Measurements from ENCODE around the gene RSBN1. TPM values are rescaled to one million over a fixed set of nuclear protein-coding genes. Genes with fewer than 3 reads are reported as not detected.
A peak's percentile ranks its signal among the peaks of the same experiment; 100 is the strongest.

RSBN1 gene
- polyA plus RNA-seq, 1 of the 3 experiments (the other 2 are of a cell fraction): 4.0 TPM

DNA sequence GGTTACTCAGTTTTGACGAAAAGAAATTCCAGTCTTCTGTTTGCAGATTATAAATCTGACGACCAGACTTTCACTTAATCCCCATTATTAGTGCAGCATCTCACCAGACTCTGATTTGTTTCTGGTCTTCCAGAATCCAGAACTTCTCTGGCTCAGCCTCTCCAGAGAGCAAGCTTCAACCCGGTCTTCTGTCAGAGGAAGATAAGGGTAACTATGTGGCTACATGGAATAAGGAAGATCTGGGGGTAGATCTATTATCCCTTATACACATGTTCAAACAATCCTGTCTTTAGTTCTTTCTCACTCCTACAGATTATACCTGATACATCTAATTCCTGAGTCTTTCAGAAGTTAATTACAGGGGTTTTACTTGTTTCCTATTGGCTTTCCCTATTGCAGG is 62.9 kb downstream of the RSBN1 start:
- Histone ChIP-seq H3K9me3 (no peaks in the 10 kb centered on the region), H3K27me3 (ENCODE audit: insufficient read depth) (no peaks in the 10 kb centered on the region), H3K4me1 (ENCODE audit: control insufficient read depth in 1 of 2, insufficient read depth in 2 of 2, low read depth in 1 of 2, low read length in 1 of 2) (peaks cover 6 to 8% of the 10 kb centered on the region in 2 experiments; a peak in 2 of 4 replicates), H3K27ac (ENCODE audit: low read depth in 2 of 2, low read length in 1 of 2) (no peak overlapping the region; a peak in 1 of 4 replicates), H3F3A (replicated peaks; ENCODE audit: insufficient read depth) (peaks cover 13% of the 10 kb centered on the region), H3K79me2 (ENCODE audit: insufficient read depth) (peaks cover 39% of the 10 kb centered on the region), H4K20me1 (ENCODE audit: insufficient read depth) (no peaks in the 10 kb centered on the region), H3K4me2 (no peak overlapping the region), H3K4me3 (ENCODE audit: low read depth in 2 of 2, low read length in 1 of 2) (no peak overlapping the region), H3K9me2 (no peaks in the 10 kb centered on the region), H3K36me3 (replicated peaks in 1 of 2; ENCODE audit: control insufficient read depth in 1 of 2, insufficient read depth in 2 of 2, low read length in 1 of 2) (peaks cover 20 to 46% of the 10 kb centered on the region in 2 experiments), H3K9ac (no peak overlapping the region), H2AFZ (ENCODE audit: low read depth) (no peak overlapping the region)
- CTCF ChIA-PET: interaction anchor here (1.4 kb wide), 1 partner anchor 21 kb away, joined by 3 read pairs; no protein-coding TSS in a partner anchor
- WGBS (ENCODE audit: low lambda C conversion rate): 92% methylated on average over 3 of the region's 3 CpGs
- POLR2A ChIA-PET: no interaction called here
- TF ChIP-seq RXRA (IDR thresholded peaks at IDR 0.05; ENCODE audit: borderline replicate concordance, low read depth) (no peak), CHD2 (IDR thresholded peaks at IDR 0.05; ENCODE audit: low read length, partially characterized antibody) (no peak), EZH2phosphoT487 (IDR thresholded peaks at IDR 0.05; ENCODE audit: borderline replicate concordance, low read depth) (no peak)
- TF ChIP-seq, protein P1, sequence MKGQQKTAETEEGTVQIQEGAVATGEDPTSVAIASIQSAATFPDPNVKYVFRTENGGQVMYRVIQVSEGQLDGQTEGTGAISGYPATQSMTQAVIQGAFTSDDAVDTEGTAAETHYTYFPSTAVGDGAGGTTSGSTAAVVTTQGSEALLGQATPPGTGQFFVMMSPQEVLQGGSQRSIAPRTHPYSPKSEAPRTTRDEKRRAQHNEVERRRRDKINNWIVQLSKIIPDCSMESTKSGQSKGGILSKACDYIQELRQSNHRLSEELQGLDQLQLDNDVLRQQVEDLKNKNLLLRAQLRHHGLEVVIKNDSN (IDR thresholded peaks at IDR 0.05; ENCODE audit: borderline replicate concordance, low read depth): no peak
- TF ChIP-seq, protein P2, sequence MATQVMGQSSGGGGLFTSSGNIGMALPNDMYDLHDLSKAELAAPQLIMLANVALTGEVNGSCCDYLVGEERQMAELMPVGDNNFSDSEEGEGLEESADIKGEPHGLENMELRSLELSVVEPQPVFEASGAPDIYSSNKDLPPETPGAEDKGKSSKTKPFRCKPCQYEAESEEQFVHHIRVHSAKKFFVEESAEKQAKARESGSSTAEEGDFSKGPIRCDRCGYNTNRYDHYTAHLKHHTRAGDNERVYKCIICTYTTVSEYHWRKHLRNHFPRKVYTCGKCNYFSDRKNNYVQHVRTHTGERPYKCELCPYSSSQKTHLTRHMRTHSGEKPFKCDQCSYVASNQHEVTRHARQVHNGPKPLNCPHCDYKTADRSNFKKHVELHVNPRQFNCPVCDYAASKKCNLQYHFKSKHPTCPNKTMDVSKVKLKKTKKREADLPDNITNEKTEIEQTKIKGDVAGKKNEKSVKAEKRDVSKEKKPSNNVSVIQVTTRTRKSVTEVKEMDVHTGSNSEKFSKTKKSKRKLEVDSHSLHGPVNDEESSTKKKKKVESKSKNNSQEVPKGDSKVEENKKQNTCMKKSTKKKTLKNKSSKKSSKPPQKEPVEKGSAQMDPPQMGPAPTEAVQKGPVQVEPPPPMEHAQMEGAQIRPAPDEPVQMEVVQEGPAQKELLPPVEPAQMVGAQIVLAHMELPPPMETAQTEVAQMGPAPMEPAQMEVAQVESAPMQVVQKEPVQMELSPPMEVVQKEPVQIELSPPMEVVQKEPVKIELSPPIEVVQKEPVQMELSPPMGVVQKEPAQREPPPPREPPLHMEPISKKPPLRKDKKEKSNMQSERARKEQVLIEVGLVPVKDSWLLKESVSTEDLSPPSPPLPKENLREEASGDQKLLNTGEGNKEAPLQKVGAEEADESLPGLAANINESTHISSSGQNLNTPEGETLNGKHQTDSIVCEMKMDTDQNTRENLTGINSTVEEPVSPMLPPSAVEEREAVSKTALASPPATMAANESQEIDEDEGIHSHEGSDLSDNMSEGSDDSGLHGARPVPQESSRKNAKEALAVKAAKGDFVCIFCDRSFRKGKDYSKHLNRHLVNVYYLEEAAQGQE (IDR thresholded peaks at IDR 0.05; ENCODE audit: low read depth, low read length): no peak
- TF ChIP-seq, protein P3, sequence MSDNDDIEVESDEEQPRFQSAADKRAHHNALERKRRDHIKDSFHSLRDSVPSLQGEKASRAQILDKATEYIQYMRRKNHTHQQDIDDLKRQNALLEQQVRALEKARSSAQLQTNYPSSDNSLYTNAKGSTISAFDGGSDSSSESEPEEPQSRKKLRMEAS (IDR thresholded peaks at IDR 0.05; ENCODE audit: low read depth): no peak
- DNase-seq: no peak

DNA sequence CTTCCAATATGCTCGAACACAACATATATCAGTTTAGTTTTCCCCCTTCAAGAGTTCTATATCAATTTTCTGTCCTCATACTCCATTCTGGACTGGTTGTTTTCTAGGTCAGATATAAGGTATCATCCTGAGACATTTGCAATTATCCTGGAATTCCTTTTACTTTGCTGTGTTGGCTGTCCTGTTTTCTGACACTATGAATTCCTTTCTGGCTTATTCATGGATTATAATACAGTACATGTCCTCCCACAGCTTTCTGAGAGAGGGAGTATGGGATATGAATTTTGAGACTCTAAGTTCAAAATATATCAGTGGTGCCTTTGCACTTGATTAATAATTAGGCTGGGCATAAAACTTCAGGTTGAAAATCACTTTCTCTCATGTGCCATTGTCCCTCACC is 64.9 kb downstream of the RSBN1 start:
- no peak for DNase-seq
- 89% methylated on average over 1 of the region's 1 CpG for WGBS (ENCODE audit: low lambda C conversion rate)
- H3K4me2 ChIP-seq: no peak overlapping the region
- H3K27ac ChIP-seq (ENCODE audit: low read depth in 2 of 2, low read length in 1 of 2): peak overlapping the region; percentile 13 to 30; a peak in 1 of 4 replicates
- H3K9me2 ChIP-seq: no peaks in the 10 kb centered on the region
- H3K9me3 ChIP-seq: no peaks in the 10 kb centered on the region
- ChIA-PET POLR2A (interaction anchor here (1.0 kb wide), 1 partner anchor 11 kb away, joined by 3 read pairs; no protein-coding TSS in a partner anchor), CTCF (no interaction called here)
- no peaks in the 10 kb centered on the region for H3K27me3 ChIP-seq (ENCODE audit: insufficient read depth)
- no peak overlapping the region for H3K9ac ChIP-seq
- no peaks in the 10 kb centered on the region for H4K20me1 ChIP-seq (ENCODE audit: insufficient read depth)
- no peak overlapping the region for H2AFZ ChIP-seq (ENCODE audit: low read depth)
- H3K4me3 ChIP-seq (ENCODE audit: low read depth in 2 of 2, low read length in 1 of 2): no peak overlapping the region
- TF ChIP-seq GABPA (IDR thresholded peaks at IDR 0.05; ENCODE audit: low read depth) (no peak), FOXJ3 (CRISPR knock-in tag; IDR thresholded peaks at IDR 0.05) (no peak), ELF1 (IDR thresholded peaks at IDR 0.05) (no peak)
- TF ChIP-seq, protein P4, sequence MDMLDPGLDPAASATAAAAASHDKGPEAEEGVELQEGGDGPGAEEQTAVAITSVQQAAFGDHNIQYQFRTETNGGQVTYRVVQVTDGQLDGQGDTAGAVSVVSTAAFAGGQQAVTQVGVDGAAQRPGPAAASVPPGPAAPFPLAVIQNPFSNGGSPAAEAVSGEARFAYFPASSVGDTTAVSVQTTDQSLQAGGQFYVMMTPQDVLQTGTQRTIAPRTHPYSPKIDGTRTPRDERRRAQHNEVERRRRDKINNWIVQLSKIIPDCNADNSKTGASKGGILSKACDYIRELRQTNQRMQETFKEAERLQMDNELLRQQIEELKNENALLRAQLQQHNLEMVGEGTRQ (IDR thresholded peaks at IDR 0.05; ENCODE audit: borderline replicate concordance, low read depth, low read length): no peak
- TF ChIP-seq, protein P5, sequence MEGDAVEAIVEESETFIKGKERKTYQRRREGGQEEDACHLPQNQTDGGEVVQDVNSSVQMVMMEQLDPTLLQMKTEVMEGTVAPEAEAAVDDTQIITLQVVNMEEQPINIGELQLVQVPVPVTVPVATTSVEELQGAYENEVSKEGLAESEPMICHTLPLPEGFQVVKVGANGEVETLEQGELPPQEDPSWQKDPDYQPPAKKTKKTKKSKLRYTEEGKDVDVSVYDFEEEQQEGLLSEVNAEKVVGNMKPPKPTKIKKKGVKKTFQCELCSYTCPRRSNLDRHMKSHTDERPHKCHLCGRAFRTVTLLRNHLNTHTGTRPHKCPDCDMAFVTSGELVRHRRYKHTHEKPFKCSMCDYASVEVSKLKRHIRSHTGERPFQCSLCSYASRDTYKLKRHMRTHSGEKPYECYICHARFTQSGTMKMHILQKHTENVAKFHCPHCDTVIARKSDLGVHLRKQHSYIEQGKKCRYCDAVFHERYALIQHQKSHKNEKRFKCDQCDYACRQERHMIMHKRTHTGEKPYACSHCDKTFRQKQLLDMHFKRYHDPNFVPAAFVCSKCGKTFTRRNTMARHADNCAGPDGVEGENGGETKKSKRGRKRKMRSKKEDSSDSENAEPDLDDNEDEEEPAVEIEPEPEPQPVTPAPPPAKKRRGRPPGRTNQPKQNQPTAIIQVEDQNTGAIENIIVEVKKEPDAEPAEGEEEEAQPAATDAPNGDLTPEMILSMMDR (IDR thresholded peaks at IDR 0.05): no peak
- peaks cover 29% of the 10 kb centered on the region for H3K79me2 ChIP-seq (ENCODE audit: insufficient read depth)
- H3K36me3 ChIP-seq (replicated peaks in 1 of 2; ENCODE audit: control insufficient read depth in 1 of 2, insufficient read depth in 2 of 2, low read length in 1 of 2): peaks cover 20 to 36% of the 10 kb centered on the region in 2 experiments
- peaks cover 8 to 9% of the 10 kb centered on the region in 2 experiments; a peak in 2 of 4 replicates for H3K4me1 ChIP-seq (ENCODE audit: control insufficient read depth in 1 of 2, insufficient read depth in 2 of 2, low read depth in 1 of 2, low read length in 1 of 2)
- H3F3A ChIP-seq (replicated peaks; ENCODE audit: insufficient read depth): peaks cover 13% of the 10 kb centered on the region
